GM10847 (cell line): Measurements from ENCODE around the gene OGG1.

Experiments used
- POLR2A ChIP-seq: IDR thresholded peaks from 2 replicates; pipeline ENCODE4 v1.6.1; 2011; ENCODE audit not compliant: insufficient read length; ENCODE audit errors: extremely low read depth

The OGG1 gene

GRCh38 chr3:9769426-9770275 is 19.9 kb downstream of the OGG1 start, which contains the start of gene CAMK1:
Gene CAMK1, minus strand, starts transcription at chr3:9769947. Its CDS starts 2,198 bp downstream, at chr3:9767749.
- no peak for TF ChIP-seq POLR2A

DNA sequence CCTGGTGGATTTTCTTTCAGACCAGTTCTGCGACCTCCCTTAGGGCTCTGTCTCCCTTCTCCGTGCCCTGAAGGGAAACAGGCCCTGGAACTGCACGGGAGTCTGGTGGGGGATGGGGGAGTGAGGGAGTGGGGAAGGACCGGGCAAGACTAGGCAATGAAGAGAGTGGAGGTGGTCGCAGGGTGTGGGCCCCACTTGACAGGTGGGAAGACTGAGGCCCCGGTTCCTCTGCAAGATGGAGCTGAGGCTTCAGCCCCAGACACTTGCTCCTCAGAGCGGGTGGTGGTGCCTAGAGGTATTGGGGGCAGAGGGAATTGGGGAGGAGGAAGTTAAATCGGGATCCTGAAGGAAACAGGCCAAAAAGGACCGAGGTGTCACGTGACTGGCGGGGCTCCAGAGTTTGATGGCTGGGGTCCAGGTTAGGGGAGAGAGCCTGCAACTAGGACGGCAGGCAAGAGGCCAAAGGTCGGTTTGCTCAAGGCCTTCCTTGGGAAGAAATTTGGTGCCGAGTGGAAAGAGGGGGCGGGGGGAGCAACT is 20.6 kb downstream of the OGG1 start:
- no peak for TF ChIP-seq POLR2A

DNA sequence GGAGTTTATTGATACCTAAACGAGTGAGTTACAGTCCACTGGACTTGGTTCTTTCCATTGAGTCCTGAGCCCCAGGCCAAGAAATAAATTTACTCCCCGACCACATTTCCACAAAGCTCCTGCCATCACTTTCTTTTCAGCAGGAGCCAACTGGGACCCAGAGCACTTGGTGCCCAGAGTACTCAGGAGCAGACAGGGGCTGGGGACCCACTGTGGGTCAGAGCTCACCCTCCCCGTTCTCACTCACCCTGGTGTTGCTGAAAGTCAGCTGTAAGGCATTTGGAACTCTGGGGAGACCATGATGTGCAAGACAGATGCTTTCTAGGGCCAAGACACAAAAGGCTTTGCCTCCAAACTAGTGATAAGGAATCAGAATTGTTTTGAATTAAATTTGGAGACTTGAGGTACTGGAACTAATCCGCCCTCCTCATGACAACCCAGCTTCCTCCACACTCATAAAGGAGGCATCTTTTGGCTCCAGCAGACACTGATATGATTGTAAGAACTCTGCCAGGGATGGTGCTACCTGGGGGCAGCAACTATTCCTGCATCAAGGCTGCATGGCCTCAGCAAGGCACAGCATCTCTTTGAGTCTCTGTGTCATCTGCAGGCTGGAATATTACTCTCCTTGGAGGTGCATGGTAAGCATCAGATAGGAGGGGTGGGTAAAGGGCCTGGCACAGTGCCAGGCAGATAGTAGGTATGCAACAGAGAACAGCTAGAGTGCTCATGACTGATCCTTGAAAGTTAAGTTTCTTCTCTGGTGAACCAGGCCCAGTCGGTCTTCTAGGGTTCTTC is 27.3 kb downstream of the OGG1 start:
- no peak for TF ChIP-seq POLR2A

DNA sequence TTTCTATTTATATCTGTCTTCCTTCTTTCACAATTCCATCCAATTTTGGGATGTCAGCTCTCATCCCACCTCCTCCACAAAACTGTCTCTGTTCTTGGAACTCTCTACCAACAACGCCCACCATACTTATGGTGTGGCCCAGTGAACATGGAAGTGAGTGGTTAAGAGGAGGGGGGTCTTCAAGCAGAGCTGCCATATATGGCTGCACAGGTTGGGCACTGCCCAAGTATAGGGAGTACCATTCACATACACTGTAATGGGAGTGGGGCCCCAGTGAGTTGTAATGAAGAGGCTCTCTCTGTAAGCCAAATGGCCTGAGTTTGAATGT is 27.9 kb downstream of the OGG1 start:
- TF ChIP-seq POLR2A, result no peak

- TF ChIP-seq POLR2A, result no peak
Observed at GRCh38 chr3:9778143-9779074, 28.7 kb downstream of the OGG1 start.

GRCh38 chr3:9779075-9779593 is 29.4 kb downstream of the OGG1 start:
- no peak for TF ChIP-seq POLR2A

- TF ChIP-seq POLR2A, result no peak
Observed at GRCh38 chr3:9779721-9780457, 30.1 kb downstream of the OGG1 start.

DNA sequence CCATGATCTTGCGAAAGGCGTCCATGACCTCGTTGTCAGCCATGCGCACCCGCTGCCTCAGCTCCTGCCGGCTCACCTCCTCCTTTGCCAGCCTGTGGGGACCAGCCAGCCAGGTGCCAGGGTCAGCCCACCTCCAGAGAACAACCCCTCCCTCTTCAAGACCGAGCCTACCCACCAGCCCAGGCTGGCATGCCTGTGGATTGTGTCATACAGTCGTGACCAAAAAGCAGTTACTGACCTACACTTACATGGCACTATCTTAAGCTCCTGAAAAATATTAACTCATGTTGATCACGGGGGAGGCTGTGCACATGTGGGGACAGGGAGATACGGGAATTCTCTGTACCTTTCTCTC is 30.7 kb downstream of the OGG1 start:
- TF ChIP-seq POLR2A, result no peak

DNA sequence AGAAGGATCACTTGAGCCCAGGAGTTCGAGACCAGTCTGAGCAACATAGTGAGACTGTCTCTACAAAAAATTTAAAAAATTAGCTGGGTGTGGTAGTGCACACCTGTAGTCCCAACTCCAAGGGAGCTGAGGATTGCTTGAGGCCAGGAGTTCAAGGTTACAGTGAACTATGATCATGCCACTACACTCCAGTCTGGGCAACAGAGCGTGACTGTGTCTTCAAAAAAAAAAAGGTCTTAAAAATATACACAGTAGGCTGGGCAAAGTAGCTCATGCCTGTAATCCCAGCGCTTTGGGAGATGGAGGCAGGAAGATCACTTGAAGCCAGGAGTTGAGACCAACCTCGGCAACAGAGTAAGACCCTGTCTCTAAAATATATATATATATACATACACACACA is 31.2 kb downstream of the OGG1 start:
- TF ChIP-seq POLR2A, result no peak

- no peak for TF ChIP-seq POLR2A
Observed at GRCh38 chr3:9781551-9781950, 31.8 kb downstream of the OGG1 start.

DNA sequence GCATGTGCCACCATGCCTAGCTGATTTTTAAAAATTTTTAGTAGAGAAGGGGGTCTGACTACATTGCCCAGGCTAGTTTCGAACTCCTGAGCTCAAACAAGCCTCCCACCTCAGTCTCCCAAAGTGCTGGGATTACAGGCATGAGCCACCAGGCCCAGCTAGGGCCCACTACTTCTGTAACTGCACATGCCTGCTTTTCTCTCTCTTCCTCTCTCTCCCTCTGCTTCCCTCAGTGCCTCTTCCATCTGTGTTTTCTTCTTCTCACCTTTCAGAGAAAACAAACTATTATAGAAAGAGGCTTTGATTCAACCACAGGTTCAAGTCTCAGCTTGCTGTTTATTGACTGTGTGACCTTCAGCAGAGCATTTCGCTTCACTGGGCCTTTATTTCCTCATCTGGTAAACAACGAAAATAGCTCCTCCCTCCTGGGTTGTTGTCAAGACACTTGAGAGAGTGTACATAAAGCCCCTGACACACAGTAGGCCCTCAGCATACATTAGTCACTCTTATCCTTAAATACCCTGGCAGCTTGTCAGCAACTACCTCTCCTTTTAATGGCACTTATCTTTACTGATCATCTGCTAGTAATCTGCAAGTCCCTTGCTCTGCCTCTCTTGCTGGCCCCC is 32.3 kb downstream of the OGG1 start:
- TF ChIP-seq POLR2A, result no peak

DNA sequence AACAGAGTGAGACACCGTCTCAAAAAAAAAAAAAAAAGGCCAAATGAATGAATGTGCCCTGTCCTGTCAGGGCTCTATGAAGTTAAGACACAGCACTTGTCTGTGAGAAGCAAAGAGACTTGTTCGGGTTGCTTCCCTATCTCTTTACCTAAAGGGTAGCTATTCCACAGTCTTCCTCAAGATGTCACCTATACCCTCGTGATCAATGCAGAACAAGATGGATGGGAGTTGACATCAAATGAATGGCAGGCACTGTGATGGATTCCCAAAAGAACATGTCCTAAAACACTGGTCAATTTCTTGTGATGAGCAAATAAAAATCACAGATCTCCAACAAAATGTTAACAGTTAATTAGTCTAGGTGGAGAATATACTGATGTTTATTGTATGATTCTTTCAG is 33.0 kb downstream of the OGG1 start:
- no peak for TF ChIP-seq POLR2A

DNA sequence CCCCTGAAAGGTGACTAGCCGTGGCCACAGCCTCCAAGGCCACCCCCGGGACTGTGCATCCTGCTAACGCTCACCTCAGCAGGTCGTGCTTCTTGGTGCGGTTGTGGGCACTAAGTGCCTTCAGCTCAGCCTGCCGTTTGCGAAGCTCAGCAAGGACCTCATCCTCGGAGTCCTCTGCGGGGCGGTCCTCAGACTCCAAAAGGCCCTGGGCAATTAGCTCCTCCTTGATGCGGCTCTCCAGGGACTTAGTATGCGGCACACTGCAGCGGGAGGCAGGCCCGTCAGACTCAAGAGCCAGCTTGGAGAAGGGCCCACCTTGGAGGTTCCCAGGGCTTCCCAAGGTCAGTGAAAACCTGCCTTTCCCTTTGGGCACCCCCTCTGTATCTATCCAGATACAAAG is 34.2 kb downstream of the OGG1 start:
- TF ChIP-seq POLR2A, result no peak

DNA sequence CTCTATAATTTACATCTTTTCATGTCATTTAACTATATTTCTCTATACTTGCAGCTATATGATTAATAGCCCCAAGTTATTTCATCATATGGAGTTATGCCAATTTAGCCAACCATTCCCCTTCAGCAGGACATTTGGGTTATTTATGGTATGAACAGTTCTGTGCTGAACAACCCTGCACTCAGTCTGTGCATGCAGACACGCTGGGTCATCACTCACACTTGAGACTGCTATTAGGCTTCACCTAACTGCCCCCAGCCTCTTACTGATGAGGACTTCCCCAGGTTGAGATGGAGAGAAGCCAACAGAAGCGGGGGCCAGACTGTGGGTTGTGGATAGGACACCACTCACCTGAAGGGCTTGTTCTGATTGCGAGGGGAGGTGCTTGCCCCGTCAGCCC is 35.2 kb downstream of the OGG1 start:
- TF ChIP-seq POLR2A, result no peak

- TF ChIP-seq POLR2A, result no peak
Observed at GRCh38 chr3:9785602-9786001, 35.9 kb downstream of the OGG1 start.
